HG03025 (cell line): Measurements from ENCODE around the gene NAGLU.

ENCODE experiments used
- ATAC-seq: cut with Tn5 transposase; IDR thresholded peaks from one replicate; pipeline ENCODE4 v1.9.1; 2021; ENCODE audit warnings: mild to moderate bottlenecking, moderate library complexity; ENCODE audit not compliant: unreplicated experiment, low FRiP score

NAGLU gene

DNA sequence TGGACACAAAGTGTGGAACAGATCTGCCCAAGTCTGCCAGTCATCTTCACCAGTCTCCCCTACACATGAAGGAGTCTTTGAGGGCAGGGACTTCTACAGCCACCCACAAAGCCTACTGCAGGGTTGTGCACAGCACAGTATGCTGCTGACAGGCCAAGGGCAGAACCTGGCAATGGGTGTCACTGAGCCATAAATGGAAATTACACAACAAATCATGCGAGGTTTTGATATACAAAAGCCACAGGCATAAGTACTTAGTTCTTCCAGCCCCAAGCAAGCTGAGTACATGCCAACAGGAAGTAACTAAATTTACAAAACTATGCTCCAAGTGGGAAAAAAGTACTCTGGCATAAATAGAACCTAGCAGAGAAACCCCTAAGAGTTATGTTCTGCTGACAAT lies 49.3 kb downstream of the NAGLU start:
- ATAC-seq = no peak

DNA sequence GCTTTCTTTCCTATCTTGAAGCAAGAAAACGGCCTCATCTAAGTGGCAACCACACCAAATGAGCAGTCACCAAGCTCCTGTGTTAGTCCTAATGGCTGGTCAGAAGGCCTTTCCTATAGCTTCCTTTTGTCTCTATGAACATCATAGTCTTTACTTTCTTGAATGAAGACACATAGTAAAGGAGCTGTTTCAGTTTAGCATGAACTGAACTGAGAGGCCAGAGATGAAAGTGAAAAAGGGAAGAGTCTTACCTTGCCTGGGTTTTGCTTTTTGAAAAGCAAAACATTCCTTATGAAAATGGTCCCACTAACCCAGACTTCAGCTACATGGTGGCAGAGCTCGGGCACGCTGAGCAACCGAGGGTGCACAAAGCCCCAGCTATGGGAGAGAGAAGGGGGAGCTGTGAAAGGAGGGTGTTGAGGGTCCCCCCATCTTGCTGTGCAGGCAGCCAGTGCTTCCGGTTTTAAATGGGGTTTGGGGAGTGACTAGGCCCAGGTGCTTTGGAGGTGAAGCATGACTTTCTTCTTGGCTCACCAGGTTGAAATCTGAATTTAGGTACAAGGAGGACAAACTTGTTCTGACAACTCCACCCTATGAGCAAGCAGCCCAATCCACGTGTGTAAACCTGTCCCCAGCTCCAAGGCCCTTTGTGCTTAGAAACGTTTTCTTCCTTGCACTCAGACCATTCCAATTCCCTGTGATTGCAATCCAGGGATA lies 50.6 kb downstream of the NAGLU start:
- ATAC-seq = no peak

DNA sequence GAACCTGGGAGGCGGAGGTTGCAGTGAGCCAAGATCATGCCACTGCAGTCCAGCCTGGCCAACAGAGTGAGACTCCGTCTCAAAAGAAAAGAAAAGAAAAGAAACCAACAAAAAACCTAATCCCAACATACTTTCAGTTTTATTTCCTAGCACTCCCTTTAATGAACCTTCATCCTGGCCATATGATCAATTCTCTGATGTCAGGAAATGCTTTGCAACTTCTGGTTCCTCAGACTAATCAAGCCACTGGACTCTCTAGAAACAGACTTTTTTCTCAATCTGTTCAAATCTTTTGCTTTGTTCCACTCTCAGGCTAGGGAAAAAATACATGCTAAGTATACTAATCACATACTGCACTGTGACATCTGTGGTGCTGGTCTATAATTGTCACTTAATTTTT lies 54.8 kb downstream of the NAGLU start:
- no peak for ATAC-seq

DNA sequence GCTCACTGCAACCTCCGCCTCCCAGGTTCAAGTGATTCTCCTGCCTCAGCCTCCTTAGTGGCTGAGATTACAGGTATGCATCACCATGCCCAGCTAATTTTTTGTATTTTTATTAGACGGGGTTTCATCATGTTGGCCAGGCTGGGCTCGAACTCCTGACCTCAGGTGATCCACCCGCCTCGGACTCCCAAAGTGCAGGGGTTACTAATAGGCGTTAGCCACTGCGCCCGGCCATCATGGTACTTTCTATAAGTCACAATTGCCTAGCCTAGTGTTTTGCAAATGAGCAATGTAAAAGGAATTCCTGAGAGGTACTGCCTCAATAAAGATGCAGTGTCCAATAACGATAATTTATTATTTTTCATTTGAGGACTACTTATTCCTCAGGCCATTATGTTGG lies 55.4 kb downstream of the NAGLU start:
- ATAC-seq = no peak
